ENCODE measurements around the gene PRKCE. TPM values are rescaled to one million over a fixed set of nuclear protein-coding genes. Genes with fewer than 3 reads are reported as not detected.

PRKCE gene
- total RNA-seq, 1 experiment from 2014 or later, result 1.3 TPM

DNA sequence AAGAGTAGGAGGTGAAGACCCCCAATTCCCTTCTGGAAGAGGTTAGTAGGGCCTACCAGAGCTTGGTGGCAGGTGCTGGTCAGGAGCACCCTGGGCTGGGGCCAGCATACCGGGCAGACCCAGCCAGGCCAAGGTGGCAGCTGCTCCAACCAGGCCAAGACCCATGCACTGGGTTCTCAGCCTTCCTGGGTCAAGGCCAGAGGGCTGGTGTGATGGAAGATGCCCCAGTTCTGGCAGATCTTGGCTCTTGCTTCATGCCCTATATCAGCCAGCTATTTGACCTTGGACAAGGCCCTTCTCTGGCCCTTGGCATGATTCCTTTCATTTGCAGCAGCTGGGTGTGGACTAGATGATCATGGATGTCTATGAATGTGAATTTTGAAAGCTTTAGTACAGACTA is 57.7 kb downstream of the PRKCE start:
- Mint-ChIP-seq H3K27me3 (ENCODE audit: low read depth) (peaks cover 11% of the 10 kb centered on the region), H3K9me3 (peaks cover 0 to 9% of the 10 kb centered on the region in 2 experiments; a peak in 3 of 5 replicates), H3K36me3 (ENCODE audit: insufficient read depth in 1 of 3, low read depth in 3 of 3) (peaks cover 0 to 3% (median 0%) of the 10 kb centered on the region in 3 experiments; a peak in 1 of 7 replicates), H3K4me3 (no peak overlapping the region), H3K27ac (no peak overlapping the region), H3K4me1 (peaks cover 5 to 8% of the 10 kb centered on the region in 2 experiments; a peak in 3 of 4 replicates)
- H2BK20ac ChIP-seq (ENCODE audit: low read depth, low read length, poor library complexity, severe bottlenecking), result no peak overlapping the region
- H3K18ac ChIP-seq (ENCODE audit: insufficient read length, low read depth, low read length), result no peak overlapping the region
- H4K8ac ChIP-seq (replicated peaks; ENCODE audit: insufficient read length, low read depth, low read length), result no peak overlapping the region
- no peak overlapping the region for H4K91ac ChIP-seq (ENCODE audit: insufficient read length, low read depth, low read length)
- H3K4ac ChIP-seq (ENCODE audit: low read depth, low read length), result no peak overlapping the region
- H3T11ph ChIP-seq (ENCODE audit: low read length), result no peak overlapping the region
- H3K27me3 ChIP-seq (ENCODE audit: insufficient read depth, low read length), result no peaks in the 10 kb centered on the region
- H3K4me1 ChIP-seq (ENCODE audit: insufficient read depth, low read length), result peaks cover 6% of the 10 kb centered on the region; the same call in 1 of the 2 replicates
- H3K27ac ChIP-seq (ENCODE audit: insufficient read length, low read depth, low read length), result no peak overlapping the region
- H2AFZ ChIP-seq (ENCODE audit: low read length), result no peak overlapping the region
- H3K79me2 ChIP-seq (ENCODE audit: insufficient read depth, low read length), result no peaks in the 10 kb centered on the region
- no peak for DNase-seq
- H3K56ac ChIP-seq (ENCODE audit: insufficient read length, low read depth, low read length), result no peak overlapping the region
- H2BK120ac ChIP-seq (ENCODE audit: low read depth, low read length, poor library complexity, severe bottlenecking), result no peak overlapping the region
- no peak overlapping the region for H3K9ac ChIP-seq (ENCODE audit: extremely low read depth, insufficient read length, low read length)
- no peaks in the 10 kb centered on the region for H3K23me2 ChIP-seq (ENCODE audit: insufficient read length, low read depth, low read length, poor library complexity, severe bottlenecking)
- TF ChIP-seq, protein P1, sequence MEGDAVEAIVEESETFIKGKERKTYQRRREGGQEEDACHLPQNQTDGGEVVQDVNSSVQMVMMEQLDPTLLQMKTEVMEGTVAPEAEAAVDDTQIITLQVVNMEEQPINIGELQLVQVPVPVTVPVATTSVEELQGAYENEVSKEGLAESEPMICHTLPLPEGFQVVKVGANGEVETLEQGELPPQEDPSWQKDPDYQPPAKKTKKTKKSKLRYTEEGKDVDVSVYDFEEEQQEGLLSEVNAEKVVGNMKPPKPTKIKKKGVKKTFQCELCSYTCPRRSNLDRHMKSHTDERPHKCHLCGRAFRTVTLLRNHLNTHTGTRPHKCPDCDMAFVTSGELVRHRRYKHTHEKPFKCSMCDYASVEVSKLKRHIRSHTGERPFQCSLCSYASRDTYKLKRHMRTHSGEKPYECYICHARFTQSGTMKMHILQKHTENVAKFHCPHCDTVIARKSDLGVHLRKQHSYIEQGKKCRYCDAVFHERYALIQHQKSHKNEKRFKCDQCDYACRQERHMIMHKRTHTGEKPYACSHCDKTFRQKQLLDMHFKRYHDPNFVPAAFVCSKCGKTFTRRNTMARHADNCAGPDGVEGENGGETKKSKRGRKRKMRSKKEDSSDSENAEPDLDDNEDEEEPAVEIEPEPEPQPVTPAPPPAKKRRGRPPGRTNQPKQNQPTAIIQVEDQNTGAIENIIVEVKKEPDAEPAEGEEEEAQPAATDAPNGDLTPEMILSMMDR (conservative IDR thresholded peaks at IDR 0.05), result no peak
- no peak overlapping the region for H2BK5ac ChIP-seq (ENCODE audit: insufficient read length, low read length)
- no peaks in the 10 kb centered on the region for H3K9me3 ChIP-seq (ENCODE audit: control insufficient read depth, low read depth, low read length)
- no peak overlapping the region for H2BK15ac ChIP-seq (ENCODE audit: low read depth, low read length)
- no peaks in the 10 kb centered on the region for H4K20me1 ChIP-seq (ENCODE audit: control insufficient read depth, insufficient read depth, insufficient read length)
- H3K23ac ChIP-seq (ENCODE audit: insufficient read length, low read depth, low read length), result no peak overlapping the region
- H3K14ac ChIP-seq (ENCODE audit: insufficient read depth, low read length), result no peak overlapping the region
- no CpG with 5 or more reads among the region's 1 CpG for WGBS (ENCODE audit: extremely low coverage, insufficient read length, low lambda C conversion rate)
- H3K79me1 ChIP-seq (ENCODE audit: insufficient read depth, low read depth, low read length, poor library complexity, severe bottlenecking), result no peaks in the 10 kb centered on the region
- no peak overlapping the region for H2AK5ac ChIP-seq (ENCODE audit: insufficient read length, low read length)
- H2BK12ac ChIP-seq (ENCODE audit: insufficient read length, low read depth, low read length), result no peak overlapping the region
- H3K4me2 ChIP-seq (ENCODE audit: insufficient read depth, insufficient read length, low read length), result no peak overlapping the region
- H4K5ac ChIP-seq (ENCODE audit: insufficient read length, low read depth, low read length), result no peak overlapping the region
